Spleen (tissue), 11 donors: ENCODE measurements around the gene ZNF747. TPM values are rescaled to one million over a fixed set of nuclear protein-coding genes. Genes with fewer than 3 reads are reported as not detected.
A peak's percentile ranks its signal among the peaks of the same experiment; 100 is the strongest.

Experiments
- DNase-seq: peaks from one replicate; pipeline ENCODE4 v3.0.0-alpha.2; 2020
- H3K27ac ChIP-seq, 8 donors: fragments of 200-600 bp; sonication (generic) in 7 of 8; 1 replicate in 4 of 8; 2 replicates in 4 of 8; pipeline versions ENCODE4 v1.5.0 to v1.8.0; 2016 to 2021; ENCODE audit warnings: inconsistent platforms in 4 of 8, mild to moderate bottlenecking in 4 of 8, moderate library complexity in 1 of 8
- H3K27me3 ChIP-seq, 7 donors: fragments of 200-600 bp; sonication (generic) in 6 of 7; replicated peaks in 1 of 7; 1 replicate in 4 of 7; 2 replicates in 3 of 7; pipeline versions ENCODE4 v1.5.0 to v1.8.0; 2016 to 2021; ENCODE audit warnings: inconsistent platforms in 3 of 7, mild to moderate bottlenecking in 1 of 7
- H3K36me3 ChIP-seq, 6 donors: fragments of 200-600 bp; sonication (generic) in 5 of 6; 1 replicate in 4 of 6; 2 replicates in 2 of 6; pipeline versions ENCODE4 v1.5.0 to v1.8.0; 2016 to 2021; ENCODE audit warnings: inconsistent platforms in 2 of 6
- H3K4me1 ChIP-seq, 6 donors: fragments of 200-600 bp; sonication (generic) in 5 of 6; 1 replicate in 3 of 6; 2 replicates in 3 of 6; pipeline versions ENCODE4 v1.5.0 to v1.8.0; 2016 to 2021; ENCODE audit warnings: inconsistent platforms in 3 of 6
- H3K4me3 ChIP-seq, 8 donors: fragments of 200-600 bp; sonication (generic) in 7 of 8; 1 replicate in 4 of 8; 2 replicates in 4 of 8; pipeline versions ENCODE4 v1.5.0 to v1.8.0; 2016 to 2021; ENCODE audit warnings: inconsistent platforms in 4 of 8, mild to moderate bottlenecking in 4 of 8, moderate library complexity in 2 of 8
- H3K9me3 ChIP-seq, 8 donors: fragments of 200-600 bp; sonication (generic) in 7 of 8; 1 replicate in 4 of 8; 2 replicates in 4 of 8; pipeline versions ENCODE4 v1.5.0 to v1.8.0; 2016 to 2021; ENCODE audit warnings: inconsistent platforms in 4 of 8
- POLR2A ChIP-seq, 3 donors: fragments of 450-650 bp; IDR thresholded peaks; one replicate each; pipeline ENCODE4 v1.5.1; 2017; ENCODE audit warnings: antibody characterized with exemption in 3 of 3, mild to moderate bottlenecking in 1 of 3
- POLR2AphosphoS5 ChIP-seq, 3 donors: sonication (generic); formaldehyde crosslinking; IDR thresholded peaks; one replicate each; pipeline ENCODE4 v1.5.1; 2017; ENCODE audit warnings: antibody characterized with exemption in 3 of 3
- WGBS, 5 donors: extraction: QIAGEN DNeasy Blood & Tissue Kit in 3 of 5; methylation state at CpG; one replicate each; pipeline versions ENCODE4 v1.1.5 to v1.1.7; 2013 to 2018; 5-methylcytosine and 5-hydroxymethylcytosine counted together
- intact Hi-C: fragments of 100-400 bp; cut with DNase I; formaldehyde crosslinking; loops from one replicate; pipeline ENCODE4 v1.15.0; 2023; ENCODE audit warnings: low total_unique reads
- polyA plus RNA-seq, 3 donors: library from polyadenylated mRNA; stranded (reverse); fragments of 200-250 nt; gene quantifications; one replicate each; pipeline ENCODE4 v1.2.1, GENCODE V29; 2013
- total RNA-seq, 7 donors: library from RNA; depleted of rRNA in 3 of 7; stranded (reverse); fragments of >200 nt in 3 of 7; fragmentation: NEBNext Ultra II Directional in 4 of 7; extraction: Animal tissue kit (Norgen Biotek cat#: 25700) in 4 of 7; gene quantifications; one replicate each; pipeline versions ENCODE4 v1.1.0 to v1.2.1, GENCODE V29; 2016 to 2021
- TF ChIP-seq, protein P1 (sequence below), 11 experiments: fragments of 200-600 bp in 7 of 11; fragments of 450-650 bp in 4 of 11; sonication (generic) in 4 of 11; IDR thresholded peaks in 8 of 11; conservative IDR thresholded peaks in 3 of 11; 1 replicate in 7 of 11; 2 replicates in 4 of 11; pipeline versions ENCODE4 v1.4.0 to v1.8.0; 2016 to 2021; ENCODE audit warnings: antibody characterized with exemption in 11 of 11, inconsistent platforms in 4 of 11, mild to moderate bottlenecking in 1 of 11
- donor health status: healthy with polysubstance abuse.
- donor health status: DM: no; HTN: no; CAD: no; lungs with moderate emphysema.
- donor health status: DM: no; HTN: no; CAD: no.
- donor health status: Bipolar disorder and iron deficiency.
- donor health status: healthy.
- donor health status: DM: no; HTN: no; CAD: no.
- donor health status: DM: yes; HTN: yes; CAD: no.

The ZNF747 gene
- total and polyA plus RNA-seq, 10 donors: 5.9 to 16.1 (median 10.9) TPM

DNA sequence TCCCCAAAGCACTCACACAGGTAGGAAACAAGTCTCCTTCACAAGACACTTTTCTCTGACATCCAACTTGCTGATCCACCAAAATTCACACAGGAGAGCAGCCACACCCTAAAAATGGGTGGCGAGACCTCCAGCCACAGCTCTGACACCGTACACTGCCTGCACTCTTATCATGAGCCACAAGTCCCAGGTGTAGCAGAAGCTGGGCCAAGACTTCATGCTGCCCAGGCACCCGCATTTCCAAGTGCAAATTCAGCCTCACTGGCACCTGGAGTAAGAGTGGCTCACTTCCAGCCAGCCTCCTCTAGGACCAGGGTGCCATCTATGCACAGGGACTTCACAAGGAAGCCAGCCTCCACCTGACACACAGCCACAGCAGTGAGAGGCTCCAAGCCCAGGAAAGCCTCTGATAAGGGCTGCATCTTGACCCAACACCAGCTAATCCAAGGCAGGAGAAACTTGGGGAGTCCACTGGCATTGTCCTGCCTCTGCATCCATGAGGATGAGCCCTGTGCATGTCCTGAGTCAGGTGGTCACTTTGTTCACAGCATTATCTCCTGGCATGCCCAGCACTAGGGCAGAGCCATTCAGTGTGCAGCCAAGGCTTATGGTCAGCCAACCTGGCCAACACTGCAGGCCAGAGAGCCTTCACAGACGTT, 5.7 kb downstream of the ZNF747 start:
- 83 to 94% (median 84%) methylated on average over 4 of the region's 4 CpGs for WGBS, 5 donors
- H3K27me3 ChIP-seq: no peaks in the 10 kb centered on the region
- H3K27ac ChIP-seq: peak overlapping the region in 4 of 8 donors; percentile 1 to 98 (median 96)
- H3K4me1 ChIP-seq: peaks cover 13 to 86% (median 46%) of the 10 kb centered on the region in 6 donors
- H3K9me3 ChIP-seq: no peaks in the 10 kb centered on the region
- intact Hi-C loops: loop anchor here (10.0 kb wide), 1 partner anchor 84 kb away; the partner anchor contains the start of gene SEPHS2
- no peak for DNase-seq
- peaks cover 0 to 43% (median 28%) of the 10 kb centered on the region in 6 donors for H3K36me3 ChIP-seq
- no peak overlapping the region for H3K4me3 ChIP-seq
- TF ChIP-seq POLR2AphosphoS5 (IDR thresholded peaks at IDR 0.05) (peak in 2 of 3 donors; percentile 4 to 28), POLR2A (IDR thresholded peaks at IDR 0.05) (no peak)
- TF ChIP-seq, protein P1, sequence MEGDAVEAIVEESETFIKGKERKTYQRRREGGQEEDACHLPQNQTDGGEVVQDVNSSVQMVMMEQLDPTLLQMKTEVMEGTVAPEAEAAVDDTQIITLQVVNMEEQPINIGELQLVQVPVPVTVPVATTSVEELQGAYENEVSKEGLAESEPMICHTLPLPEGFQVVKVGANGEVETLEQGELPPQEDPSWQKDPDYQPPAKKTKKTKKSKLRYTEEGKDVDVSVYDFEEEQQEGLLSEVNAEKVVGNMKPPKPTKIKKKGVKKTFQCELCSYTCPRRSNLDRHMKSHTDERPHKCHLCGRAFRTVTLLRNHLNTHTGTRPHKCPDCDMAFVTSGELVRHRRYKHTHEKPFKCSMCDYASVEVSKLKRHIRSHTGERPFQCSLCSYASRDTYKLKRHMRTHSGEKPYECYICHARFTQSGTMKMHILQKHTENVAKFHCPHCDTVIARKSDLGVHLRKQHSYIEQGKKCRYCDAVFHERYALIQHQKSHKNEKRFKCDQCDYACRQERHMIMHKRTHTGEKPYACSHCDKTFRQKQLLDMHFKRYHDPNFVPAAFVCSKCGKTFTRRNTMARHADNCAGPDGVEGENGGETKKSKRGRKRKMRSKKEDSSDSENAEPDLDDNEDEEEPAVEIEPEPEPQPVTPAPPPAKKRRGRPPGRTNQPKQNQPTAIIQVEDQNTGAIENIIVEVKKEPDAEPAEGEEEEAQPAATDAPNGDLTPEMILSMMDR (IDR thresholded peaks at IDR 0.05 in 8 of 11, conservative IDR thresholded peaks at IDR 0.05 in 3 of 11): no peak

DNA sequence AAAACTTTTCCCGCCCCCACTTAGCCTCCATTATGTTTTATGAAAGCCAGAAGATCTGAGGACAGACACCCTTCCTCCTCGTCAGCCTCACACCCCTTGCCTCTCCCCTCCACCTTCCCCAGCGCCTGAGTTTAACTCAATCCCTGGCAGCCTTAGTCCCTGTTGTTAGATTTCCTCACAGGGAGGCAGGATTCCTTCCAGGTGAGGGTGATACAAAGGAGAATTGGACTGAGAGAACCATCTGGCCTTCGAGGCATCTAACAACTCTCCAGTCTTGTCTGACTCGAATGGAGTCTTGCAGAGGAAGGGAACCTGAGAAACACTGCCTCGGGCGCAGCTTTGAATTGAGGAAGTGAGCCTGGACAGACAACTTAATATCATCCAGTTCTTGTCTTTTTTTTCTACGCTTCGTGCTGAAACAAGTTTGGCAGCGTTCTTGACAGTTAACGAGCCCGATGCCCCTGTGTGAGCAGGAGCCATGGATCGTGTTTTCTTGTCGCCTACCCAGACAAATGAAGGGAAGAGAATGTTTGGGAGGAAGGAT, 7.0 kb downstream of the ZNF747 start:
- Histone ChIP-seq H3K4me1 (peaks cover 6 to 77% (median 34%) of the 10 kb centered on the region in 6 donors), H3K27ac (peak overlapping the region; percentile 77 to 99 (median 97)), H3K27me3 (no peaks in the 10 kb centered on the region), H3K4me3 (peak overlapping the region; percentile 47 to 96 (median 80)), H3K36me3 (peaks cover 0 to 39% (median 26%) of the 10 kb centered on the region in 6 donors), H3K9me3 (no peaks in the 10 kb centered on the region)
- peak in 1 of 3 donors; percentile 22 for TF ChIP-seq POLR2A (IDR thresholded peaks at IDR 0.05)
- TF ChIP-seq, protein P1 (IDR thresholded peaks at IDR 0.05 in 8 of 11, conservative IDR thresholded peaks at IDR 0.05 in 3 of 11): no peak
- DNase-seq: peak; percentile 85
- 9 to 12% (median 11%) methylated on average over 14 of the region's 14 CpGs for WGBS, 5 donors
- intact Hi-C loops: loop anchor here (10.0 kb wide), 1 partner anchor 83 kb away; the partner anchor contains the start of gene SEPHS2

DNA sequence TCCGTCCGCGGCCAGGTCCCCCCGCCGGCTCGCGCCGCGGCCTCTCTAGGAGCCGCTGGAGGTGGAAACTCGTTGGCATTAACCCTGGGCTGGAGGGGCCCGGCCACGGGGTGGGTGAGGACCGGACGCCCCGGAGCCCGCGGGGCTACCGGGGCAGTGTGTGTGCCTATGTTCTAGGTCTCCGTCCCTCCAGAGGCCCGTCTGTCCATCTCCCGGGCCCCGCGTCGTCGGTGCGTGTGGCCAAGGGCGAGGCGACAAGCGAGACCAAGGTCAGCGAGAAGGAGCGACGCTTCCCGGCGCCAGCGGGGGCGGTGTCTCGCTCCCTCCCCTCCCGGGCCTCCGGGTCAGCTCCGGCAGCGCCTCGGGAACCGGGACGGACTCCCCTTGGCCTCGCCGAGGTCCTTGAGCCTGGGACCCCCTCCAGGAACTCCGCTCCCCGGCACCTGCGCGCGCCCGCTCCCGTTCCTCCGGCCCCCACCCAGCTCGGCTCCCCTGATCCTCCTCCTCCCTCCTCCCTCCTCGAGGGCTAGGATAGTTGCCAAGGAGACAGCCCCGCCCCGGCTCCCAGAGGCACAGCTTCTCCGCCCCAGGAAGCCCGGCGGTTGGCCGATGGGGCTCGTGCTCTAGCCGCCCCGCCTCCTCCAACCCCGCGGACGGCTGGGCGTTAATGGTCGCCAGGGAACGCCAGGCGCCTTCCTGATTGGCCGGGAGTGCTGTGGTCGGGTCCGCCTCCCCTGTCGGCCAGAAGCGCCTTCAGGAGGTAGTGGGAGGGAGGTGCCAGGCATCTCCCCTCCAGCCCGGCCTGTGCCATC, 7.6 kb downstream of the ZNF747 start:
- peak; percentile 100 for DNase-seq
- 0 to 1% (median 1%) methylated on average over 37 to 79 of the region's 79 CpGs for WGBS, 5 donors
- H3K4me3 ChIP-seq: peak overlapping the region; percentile 47 to 96 (median 80)
- peak overlapping the region; percentile 88 to 99 (median 97) for H3K27ac ChIP-seq
- H3K36me3 ChIP-seq: peaks cover 0 to 37% (median 20%) of the 10 kb centered on the region in 6 donors
- TF ChIP-seq POLR2A (IDR thresholded peaks at IDR 0.05) (peak in 1 of 3 donors; percentile 44), POLR2AphosphoS5 (IDR thresholded peaks at IDR 0.05) (peak; percentile 86 to 92 (median 91))
- TF ChIP-seq, protein P1 (IDR thresholded peaks at IDR 0.05 in 8 of 11, conservative IDR thresholded peaks at IDR 0.05 in 3 of 11): peak; percentile 5 to 57 (median 24)
- H3K9me3 ChIP-seq: no peaks in the 10 kb centered on the region
- H3K27me3 ChIP-seq: no peaks in the 10 kb centered on the region
- peaks cover 6 to 71% (median 32%) of the 10 kb centered on the region in 6 donors for H3K4me1 ChIP-seq
- intact Hi-C loops: loop anchor here (10.0 kb wide), 1 partner anchor 82 kb away; the partner anchor contains the start of gene SEPHS2
